IgD-negative memory B cell (primary cell): ENCODE measurements around the gene ATN1. TPM values are rescaled to one million over a fixed set of nuclear protein-coding genes. Genes with fewer than 3 reads are reported as not detected.
A peak's percentile ranks its signal among the peaks of the same experiment; 100 is the strongest.

Source experiments
- H3K27ac Mint-ChIP-seq, 3 donors: one replicate each; pipeline ENCODE4 v1.8.0; 2020 to 2022; ENCODE audit warnings: mild to moderate bottlenecking in 3 of 3, mixed read lengths in 3 of 3, moderate library complexity in 1 of 3
- H3K27me3 Mint-ChIP-seq: one replicate; pipeline ENCODE4 v1.8.0; 2021; ENCODE audit warnings: mixed read lengths
- H3K36me3 Mint-ChIP-seq: one replicate; pipeline ENCODE4 v1.8.0; 2020; ENCODE audit warnings: mild to moderate bottlenecking, mixed read lengths
- H3K4me1 Mint-ChIP-seq, 3 donors: one replicate each; pipeline ENCODE4 v1.8.0; 2020 to 2022; ENCODE audit warnings: mixed read lengths in 3 of 3, mild to moderate bottlenecking in 1 of 3
- H3K4me3 Mint-ChIP-seq, 4 donors: one replicate each; pipeline ENCODE4 v1.8.0; 2020 to 2022; ENCODE audit warnings: mild to moderate bottlenecking in 4 of 4, mixed read lengths in 4 of 4, moderate library complexity in 3 of 4
- H3K9me3 Mint-ChIP-seq, 3 donors: one replicate each; pipeline ENCODE4 v1.8.0; 2020 to 2021; ENCODE audit warnings: mixed read lengths in 3 of 3, mild to moderate bottlenecking in 1 of 3
- polyA plus RNA-seq: library from polyadenylated mRNA; unstranded; fragments of 300-500 nt; fragmentation: Illumina TruSeq; gene quantifications from one replicate; pipeline ENCODE4 v1.2.3, GENCODE V29; 2021

Gene ATN1
- polyA plus RNA-seq, 1 donor from 2014 or later, result 1.4 TPM

DNA sequence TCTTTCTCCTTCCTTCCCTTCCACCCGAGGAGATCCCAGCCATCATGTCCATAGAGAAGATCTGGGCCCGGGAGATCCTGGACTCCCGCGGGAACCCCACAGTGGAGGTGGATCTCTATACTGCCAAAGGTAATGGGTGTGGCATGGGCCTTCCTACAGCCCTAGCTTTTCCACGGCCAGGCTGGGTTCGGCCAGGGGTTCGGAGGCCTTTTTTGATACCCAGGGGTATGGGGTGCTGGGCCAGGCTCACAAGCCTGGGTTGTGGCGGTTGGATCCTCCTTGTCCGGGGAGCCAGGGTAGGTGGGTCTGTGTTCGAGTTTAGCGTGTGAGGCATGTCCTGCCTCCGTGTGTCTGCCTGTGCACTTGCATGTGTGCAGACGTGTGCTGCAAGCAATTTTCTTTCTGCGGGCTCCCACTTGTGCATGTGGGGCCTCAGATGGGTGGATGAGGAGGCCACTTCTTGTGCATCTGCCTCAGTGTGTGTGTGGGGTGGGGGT is 11.9 kb upstream of the ATN1 start:
- H3K27me3 Mint-ChIP-seq, result peaks cover 4% of the 10 kb centered on the region
- peak overlapping the region in 1 of 3 donors; percentile 45 for H3K27ac Mint-ChIP-seq
- H3K9me3 Mint-ChIP-seq, result no peaks in the 10 kb centered on the region
- H3K36me3 Mint-ChIP-seq, result peaks cover 1% of the 10 kb centered on the region
- H3K4me3 Mint-ChIP-seq, result peak overlapping the region; percentile 57 to 99 (median 94)
- H3K4me1 Mint-ChIP-seq, result peaks cover 12 to 21% (median 18%) of the 10 kb centered on the region in 3 donors

DNA sequence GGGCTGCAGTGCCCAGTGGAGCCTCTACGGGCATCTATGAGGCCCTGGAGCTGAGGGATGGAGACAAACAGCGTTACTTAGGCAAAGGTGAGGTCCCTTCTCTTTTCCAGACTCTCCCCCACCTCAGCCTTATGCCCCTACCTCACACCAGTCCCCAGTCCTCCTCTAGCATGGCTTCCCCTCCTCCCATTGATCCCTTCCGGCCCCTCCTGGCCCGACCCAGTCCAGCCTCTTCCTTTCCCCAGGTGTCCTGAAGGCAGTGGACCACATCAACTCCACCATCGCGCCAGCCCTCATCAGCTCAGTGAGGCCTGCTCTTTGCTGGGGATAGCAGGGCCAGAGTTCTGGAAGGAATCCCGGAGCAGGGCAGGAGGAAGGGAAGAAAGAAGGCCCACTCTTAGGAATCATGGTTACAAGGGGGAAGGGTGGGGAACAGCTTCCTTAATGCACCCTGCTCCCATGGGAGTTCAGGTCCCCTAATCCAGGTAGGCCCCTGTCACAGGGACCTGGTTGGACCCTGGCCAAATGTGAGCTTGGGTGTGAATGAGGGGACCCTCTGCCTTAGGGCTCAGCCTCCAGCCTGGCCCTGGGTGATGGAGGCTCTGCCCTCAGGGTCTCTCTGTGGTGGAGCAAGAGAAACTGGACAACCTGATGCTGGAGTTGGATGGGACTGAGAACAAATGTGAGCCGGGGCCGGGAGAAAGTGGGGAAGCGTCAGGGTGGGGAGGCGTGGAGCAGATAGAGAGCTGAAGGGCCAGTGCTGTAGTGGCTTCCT is 11.1 kb upstream of the ATN1 start:
- Mint-ChIP-seq H3K36me3 (peaks cover 1% of the 10 kb centered on the region), H3K4me1 (peaks cover 12 to 21% (median 21%) of the 10 kb centered on the region in 3 donors), H3K27me3 (peaks cover 4% of the 10 kb centered on the region), H3K4me3 (peak overlapping the region in 1 of 4 donors; percentile 34), H3K27ac (peak overlapping the region in 2 of 3 donors; percentile 45 to 59), H3K9me3 (no peaks in the 10 kb centered on the region)

DNA sequence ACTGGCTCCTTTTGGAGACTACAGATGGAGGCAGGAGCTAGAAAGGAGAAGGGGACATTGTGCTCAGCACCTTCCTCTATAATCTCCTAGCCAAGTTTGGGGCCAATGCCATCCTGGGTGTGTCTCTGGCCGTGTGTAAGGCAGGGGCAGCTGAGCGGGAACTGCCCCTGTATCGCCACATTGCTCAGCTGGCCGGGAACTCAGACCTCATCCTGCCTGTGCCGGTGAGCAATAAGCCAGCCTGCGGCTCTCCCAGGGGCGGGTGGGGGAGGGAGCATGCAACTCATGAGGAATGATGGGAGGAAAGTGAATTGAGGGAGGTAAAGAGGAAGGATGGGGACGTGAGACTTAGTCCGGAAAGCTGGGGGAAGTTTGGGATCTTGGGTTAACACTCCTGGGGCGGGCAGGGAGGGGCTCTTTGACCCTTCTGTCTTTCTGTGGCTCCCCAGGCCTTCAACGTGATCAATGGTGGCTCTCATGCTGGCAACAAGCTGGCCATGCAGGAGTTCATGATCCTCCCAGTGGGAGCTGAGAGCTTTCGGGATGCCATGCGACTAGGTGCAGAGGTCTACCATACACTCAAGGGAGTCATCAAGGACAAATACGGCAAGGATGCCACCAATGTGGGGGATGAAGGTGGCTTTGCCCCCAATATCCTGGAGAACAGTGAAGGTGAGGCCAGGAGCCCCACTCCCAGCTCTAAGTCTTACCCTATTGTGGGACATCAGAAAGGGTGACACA is 10.1 kb upstream of the ATN1 start:
- H3K4me1 Mint-ChIP-seq, result peaks cover 22 to 31% (median 22%) of the 10 kb centered on the region in 3 donors
- no peaks in the 10 kb centered on the region for H3K9me3 Mint-ChIP-seq
- no peak overlapping the region for H3K27ac Mint-ChIP-seq
- peaks cover 1% of the 10 kb centered on the region for H3K36me3 Mint-ChIP-seq
- peak overlapping the region in 1 of 4 donors; percentile 78 for H3K4me3 Mint-ChIP-seq
- peaks cover 4% of the 10 kb centered on the region for H3K27me3 Mint-ChIP-seq

DNA sequence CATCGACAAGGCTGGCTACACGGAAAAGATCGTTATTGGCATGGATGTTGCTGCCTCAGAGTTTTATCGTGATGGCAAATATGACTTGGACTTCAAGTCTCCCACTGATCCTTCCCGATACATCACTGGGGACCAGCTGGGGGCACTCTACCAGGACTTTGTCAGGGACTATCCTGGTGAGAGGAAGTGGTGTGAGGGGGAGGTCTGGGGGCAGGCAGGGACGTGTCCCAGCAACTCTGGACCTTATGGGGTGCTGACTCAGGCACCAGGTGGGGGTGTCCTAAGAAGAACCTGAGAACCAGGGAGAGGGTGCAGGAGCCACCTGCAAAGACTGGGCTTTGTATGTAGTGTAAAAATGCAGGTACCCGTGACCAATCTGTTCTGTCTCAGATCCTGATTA is 8.2 kb upstream of the ATN1 start:
- Mint-ChIP-seq H3K27me3 (peaks cover 4% of the 10 kb centered on the region), H3K4me1 (peaks cover 30 to 44% (median 35%) of the 10 kb centered on the region in 3 donors), H3K9me3 (no peaks in the 10 kb centered on the region), H3K36me3 (peaks cover 1% of the 10 kb centered on the region), H3K27ac (no peak overlapping the region), H3K4me3 (peak overlapping the region in 1 of 4 donors; percentile 42)

DNA sequence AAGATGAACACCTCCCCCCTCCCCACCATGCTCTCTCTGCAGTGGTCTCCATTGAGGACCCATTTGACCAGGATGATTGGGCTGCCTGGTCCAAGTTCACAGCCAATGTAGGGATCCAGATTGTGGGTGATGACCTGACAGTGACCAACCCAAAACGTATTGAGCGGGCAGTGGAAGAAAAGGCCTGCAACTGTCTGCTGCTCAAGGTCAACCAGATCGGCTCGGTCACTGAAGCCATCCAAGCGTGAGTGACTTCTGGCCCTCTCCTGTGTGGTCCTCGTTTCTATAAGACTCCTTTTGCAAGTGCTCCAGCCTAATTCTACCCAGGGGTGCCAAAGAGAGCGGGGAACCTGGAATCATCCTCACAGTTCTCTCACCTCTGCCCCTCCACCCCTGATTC is 6.2 kb upstream of the ATN1 start:
- Mint-ChIP-seq H3K27me3 (no peaks in the 10 kb centered on the region), H3K4me3 (peak overlapping the region in 1 of 4 donors; percentile 55), H3K36me3 (peaks cover 1% of the 10 kb centered on the region), H3K4me1 (peaks cover 27 to 38% (median 36%) of the 10 kb centered on the region in 3 donors), H3K9me3 (no peaks in the 10 kb centered on the region), H3K27ac (peak overlapping the region in 2 of 3 donors; percentile 64 to 89)

DNA sequence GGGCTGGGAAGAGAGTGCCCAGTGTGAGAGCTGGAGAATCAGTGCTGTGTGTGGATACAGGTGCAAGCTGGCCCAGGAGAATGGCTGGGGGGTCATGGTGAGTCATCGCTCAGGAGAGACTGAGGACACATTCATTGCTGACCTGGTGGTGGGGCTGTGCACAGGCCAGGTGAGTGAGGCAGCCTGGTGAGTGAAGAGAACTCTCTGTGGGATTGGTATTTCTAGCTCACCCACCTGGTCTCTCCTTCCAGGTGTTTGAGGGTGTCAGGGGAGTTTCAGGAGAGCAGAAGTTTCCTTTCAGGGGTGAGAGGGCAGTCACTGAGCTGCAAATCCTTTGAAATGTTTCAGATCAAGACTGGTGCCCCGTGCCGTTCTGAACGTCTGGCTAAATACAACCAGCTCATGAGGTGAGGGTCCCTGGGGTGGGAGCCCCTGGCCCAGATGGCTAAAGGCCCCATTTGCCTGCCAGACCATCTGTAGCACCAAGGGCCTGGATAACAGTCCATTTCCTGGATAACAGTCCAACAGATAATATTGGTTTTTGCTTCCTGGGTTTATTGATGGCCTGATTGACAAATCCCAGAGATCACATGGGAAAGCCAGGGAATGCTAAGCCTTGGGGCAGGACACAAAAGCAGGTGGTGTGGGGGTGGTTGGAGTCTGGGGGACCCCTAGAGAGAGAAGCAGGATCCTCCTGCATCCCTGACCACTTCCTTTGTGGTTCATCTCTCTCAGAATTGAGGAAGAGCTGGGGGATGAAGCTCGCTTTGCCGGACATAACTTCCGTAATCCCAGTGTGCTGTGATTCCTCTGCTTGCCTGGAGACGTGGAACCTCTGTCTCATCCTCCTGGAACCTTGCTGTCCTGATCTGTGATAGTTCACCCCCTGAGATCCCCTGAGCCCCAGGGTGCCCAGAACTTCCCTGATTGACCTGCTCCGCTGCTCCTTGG is 5.5 kb upstream of the ATN1 start:
- Mint-ChIP-seq H3K4me1 (peaks cover 27 to 43% (median 36%) of the 10 kb centered on the region in 3 donors), H3K36me3 (no peaks in the 10 kb centered on the region), H3K27me3 (no peaks in the 10 kb centered on the region), H3K9me3 (no peaks in the 10 kb centered on the region), H3K27ac (peak overlapping the region; percentile 64 to 89 (median 89)), H3K4me3 (peak overlapping the region; percentile 34 to 90 (median 64))

DNA sequence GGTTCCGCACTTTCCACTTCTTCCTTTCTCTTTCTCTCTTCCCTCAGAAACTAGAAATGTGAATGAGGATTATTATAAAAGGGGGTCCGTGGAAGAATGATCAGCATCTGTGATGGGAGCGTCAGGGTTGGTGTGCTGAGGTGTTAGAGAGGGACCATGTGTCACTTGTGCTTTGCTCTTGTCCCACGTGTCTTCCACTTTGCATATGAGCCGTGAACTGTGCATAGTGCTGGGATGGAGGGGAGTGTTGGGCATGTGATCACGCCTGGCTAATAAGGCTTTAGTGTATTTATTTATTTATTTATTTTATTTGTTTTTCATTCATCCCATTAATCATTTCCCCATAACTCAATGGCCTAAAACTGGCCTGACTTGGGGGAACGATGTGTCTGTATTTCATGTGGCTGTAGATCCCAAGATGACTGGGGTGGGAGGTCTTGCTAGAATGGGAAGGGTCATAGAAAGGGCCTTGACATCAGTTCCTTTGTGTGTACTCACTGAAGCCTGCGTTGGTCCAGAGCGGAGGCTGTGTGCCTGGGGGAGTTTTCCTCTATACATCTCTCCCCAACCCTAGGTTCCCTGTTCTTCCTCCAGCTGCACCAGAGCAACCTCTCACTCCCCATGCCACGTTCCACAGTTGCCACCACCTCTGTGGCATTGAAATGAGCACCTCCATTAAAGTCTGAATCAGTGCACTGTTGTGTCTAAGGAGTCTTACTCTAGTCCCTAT is 4.6 kb upstream of the ATN1 start:
- peaks cover 27 to 43% (median 36%) of the 10 kb centered on the region in 3 donors for H3K4me1 Mint-ChIP-seq
- no peaks in the 10 kb centered on the region for H3K9me3 Mint-ChIP-seq
- H3K27ac Mint-ChIP-seq, result peak overlapping the region; percentile 64 to 89 (median 89)
- no peaks in the 10 kb centered on the region for H3K36me3 Mint-ChIP-seq
- peak overlapping the region; percentile 34 to 90 (median 64) for H3K4me3 Mint-ChIP-seq
- no peaks in the 10 kb centered on the region for H3K27me3 Mint-ChIP-seq

DNA sequence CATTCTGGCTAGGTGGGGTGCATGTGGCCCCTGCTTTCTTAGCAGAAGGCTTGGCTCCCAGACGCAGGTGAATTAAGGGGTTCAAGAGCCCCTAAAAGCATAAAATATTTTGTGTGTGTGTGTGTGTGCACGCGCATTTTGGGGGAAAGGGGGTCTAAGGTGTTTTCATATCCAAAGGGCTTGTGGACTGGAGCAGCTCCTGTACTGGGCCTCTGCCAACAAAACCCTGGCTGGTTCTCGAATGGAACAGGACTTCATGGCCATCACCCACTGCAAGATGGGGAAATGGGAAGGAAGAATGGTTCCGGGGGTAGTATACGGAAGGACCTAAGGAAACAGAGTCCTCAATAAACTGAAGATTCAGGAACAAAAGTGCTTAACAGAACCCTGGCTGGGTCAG is 3.9 kb upstream of the ATN1 start:
- Mint-ChIP-seq H3K36me3 (no peaks in the 10 kb centered on the region), H3K27me3 (no peaks in the 10 kb centered on the region), H3K27ac (peak overlapping the region in 2 of 3 donors; percentile 64 to 86), H3K4me3 (peak overlapping the region in 2 of 4 donors; percentile 54 to 90), H3K9me3 (no peaks in the 10 kb centered on the region), H3K4me1 (peaks cover 31 to 46% (median 37%) of the 10 kb centered on the region in 3 donors)

DNA sequence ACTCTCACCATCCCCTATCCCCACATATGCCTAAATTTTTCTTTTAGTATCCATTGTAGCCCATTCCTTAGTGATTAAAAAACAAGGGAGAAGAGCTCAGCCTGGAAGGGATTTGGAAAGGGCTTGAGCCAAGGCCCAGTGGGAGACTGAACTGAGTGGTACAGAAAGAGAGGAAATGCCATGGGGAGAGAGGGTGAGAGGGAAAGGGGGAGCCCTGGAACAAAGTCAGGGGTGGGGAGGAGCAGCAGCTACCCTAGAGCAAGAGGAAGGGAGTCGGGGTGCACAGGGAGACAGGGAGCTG is 2.6 kb upstream of the ATN1 start:
- peak overlapping the region in 2 of 4 donors; percentile 21 to 60 for H3K4me3 Mint-ChIP-seq
- no peaks in the 10 kb centered on the region for H3K27me3 Mint-ChIP-seq
- H3K36me3 Mint-ChIP-seq, result no peaks in the 10 kb centered on the region
- H3K4me1 Mint-ChIP-seq, result peaks cover 34 to 51% (median 40%) of the 10 kb centered on the region in 3 donors
- no peaks in the 10 kb centered on the region for H3K9me3 Mint-ChIP-seq
- H3K27ac Mint-ChIP-seq, result peak overlapping the region in 1 of 3 donors; percentile 53

DNA sequence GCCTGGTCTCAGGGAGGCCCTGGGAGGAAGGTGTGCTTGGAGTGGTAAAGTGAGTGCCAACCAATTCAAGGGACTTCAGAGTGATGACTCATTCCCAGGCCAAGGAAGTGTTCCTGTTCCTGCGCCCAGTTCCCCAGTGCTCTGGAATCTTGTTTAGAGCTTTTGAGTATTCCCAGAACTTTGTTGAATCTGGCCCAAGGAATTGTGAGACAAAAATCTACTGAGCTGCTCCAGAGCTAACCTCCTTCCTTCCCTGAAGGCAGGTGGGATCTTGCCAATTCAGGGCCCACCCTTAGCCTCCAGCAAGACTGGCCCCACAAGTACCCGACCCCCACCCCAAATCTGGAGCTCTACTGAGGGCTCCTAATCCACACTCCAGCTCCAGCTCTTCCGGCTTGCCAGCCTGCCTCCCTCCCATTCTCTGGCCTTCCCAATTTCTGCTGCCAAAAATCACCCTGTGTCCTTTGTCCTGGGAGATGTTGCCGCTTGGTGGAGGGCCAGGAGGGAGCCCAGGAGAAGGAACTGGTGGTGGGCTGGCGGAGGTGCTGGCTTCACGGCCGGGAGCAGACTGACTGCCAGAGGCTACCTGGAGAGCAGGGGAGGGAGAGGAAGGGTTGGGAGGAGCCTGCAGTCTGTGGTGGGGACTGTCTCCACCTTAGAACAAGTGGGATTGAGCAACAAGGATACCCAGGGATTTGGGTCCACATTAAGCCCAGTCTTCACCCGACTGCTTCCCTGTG is 2.0 kb upstream of the ATN1 start:
- Mint-ChIP-seq H3K36me3 (no peaks in the 10 kb centered on the region), H3K27ac (peak overlapping the region in 2 of 3 donors; percentile 53 to 75), H3K4me1 (peaks cover 35 to 52% (median 40%) of the 10 kb centered on the region in 3 donors), H3K4me3 (peak overlapping the region in 3 of 4 donors; percentile 59 to 94 (median 65)), H3K27me3 (no peaks in the 10 kb centered on the region), H3K9me3 (no peaks in the 10 kb centered on the region)

DNA sequence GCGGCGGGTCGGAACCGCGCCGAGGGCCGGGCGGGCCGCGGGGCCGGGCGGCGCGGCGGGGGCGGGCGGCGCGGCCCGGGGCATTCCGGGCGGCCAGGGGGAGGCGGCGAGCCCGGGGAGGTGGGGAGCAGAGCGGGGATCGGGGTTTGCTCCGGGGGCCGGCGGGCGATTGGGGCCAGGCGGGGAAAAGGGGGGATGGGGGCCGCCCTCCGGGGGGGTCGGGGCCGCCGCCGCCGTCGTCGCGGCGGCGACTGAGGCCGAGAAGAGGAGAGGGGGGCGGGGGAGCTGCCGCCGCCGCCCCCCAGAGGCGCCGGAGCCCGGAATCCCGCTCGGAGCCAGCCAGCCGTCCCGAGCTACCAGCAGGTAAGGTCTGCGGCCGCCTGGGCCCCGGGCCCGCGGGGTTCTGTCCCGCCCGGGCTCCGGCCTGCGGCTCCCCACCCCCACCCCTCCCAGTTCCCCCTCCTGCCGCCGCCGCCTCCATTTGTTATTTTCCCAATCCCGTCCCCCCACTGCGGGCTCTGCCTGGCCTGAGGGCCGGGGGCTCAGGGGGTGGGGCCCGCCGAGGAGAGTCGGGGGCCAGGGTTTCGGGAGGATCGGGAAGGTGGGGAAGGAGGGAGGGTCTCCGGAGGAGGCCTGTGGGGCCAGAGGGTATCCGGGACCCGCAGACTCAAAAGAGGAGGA is 403 bp downstream of the ATN1 start:
- peak overlapping the region; percentile 92 to 97 (median 93) for H3K27ac Mint-ChIP-seq
- no peaks in the 10 kb centered on the region for H3K27me3 Mint-ChIP-seq
- peaks cover 31 to 42% (median 40%) of the 10 kb centered on the region in 3 donors for H3K4me1 Mint-ChIP-seq
- H3K9me3 Mint-ChIP-seq, result no peaks in the 10 kb centered on the region
- peak overlapping the region; percentile 84 to 95 (median 92) for H3K4me3 Mint-ChIP-seq
- no peaks in the 10 kb centered on the region for H3K36me3 Mint-ChIP-seq

DNA sequence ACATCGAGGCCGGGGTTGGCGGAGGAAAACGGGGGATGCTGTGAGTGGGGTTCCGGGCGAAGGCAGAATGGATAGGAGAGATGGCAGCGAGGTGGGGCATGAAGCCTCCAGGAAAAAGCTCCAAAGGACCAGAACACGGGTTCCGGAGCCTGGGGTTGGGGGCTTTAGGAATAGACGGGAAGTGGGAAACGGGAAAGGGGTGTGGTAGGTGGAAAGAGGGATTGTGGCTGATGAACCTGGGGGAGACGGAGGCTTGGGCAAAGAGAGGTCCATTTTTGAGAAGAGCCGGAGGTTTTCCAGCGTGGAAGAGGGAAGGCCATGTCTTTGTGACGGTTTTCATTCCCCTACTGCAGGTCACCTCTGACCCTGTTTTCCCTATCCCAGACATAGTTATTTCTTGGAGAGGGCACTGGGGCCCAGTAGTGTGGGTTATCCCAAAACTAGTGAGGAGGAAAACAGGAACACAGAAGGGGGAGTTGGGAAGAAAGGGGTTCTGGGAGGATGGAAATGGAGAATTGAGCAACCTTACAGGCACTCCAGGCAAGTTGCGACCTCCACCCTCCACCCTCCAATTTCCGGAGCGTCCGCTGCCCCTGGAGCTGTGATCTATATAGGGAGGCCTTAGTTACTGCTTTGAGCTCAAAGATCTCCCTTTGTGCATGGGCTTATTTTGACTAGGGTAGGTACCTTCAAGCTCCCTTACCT is 1.1 kb downstream of the ATN1 start:
- peak overlapping the region; percentile 92 to 97 (median 93) for H3K27ac Mint-ChIP-seq
- peak overlapping the region; percentile 84 to 95 (median 92) for H3K4me3 Mint-ChIP-seq
- H3K4me1 Mint-ChIP-seq, result peaks cover 25 to 36% (median 36%) of the 10 kb centered on the region in 3 donors
- H3K9me3 Mint-ChIP-seq, result no peaks in the 10 kb centered on the region
- H3K27me3 Mint-ChIP-seq, result no peaks in the 10 kb centered on the region
- H3K36me3 Mint-ChIP-seq, result no peaks in the 10 kb centered on the region
